HG03139 (cell line): ENCODE data around the gene GPR27.

Experiments used
- ATAC-seq: cut with Tn5 transposase; IDR thresholded peaks from one replicate; pipeline ENCODE4 v1.9.1; 2021; ENCODE audit not compliant: unreplicated experiment

GPR27 gene

DNA sequence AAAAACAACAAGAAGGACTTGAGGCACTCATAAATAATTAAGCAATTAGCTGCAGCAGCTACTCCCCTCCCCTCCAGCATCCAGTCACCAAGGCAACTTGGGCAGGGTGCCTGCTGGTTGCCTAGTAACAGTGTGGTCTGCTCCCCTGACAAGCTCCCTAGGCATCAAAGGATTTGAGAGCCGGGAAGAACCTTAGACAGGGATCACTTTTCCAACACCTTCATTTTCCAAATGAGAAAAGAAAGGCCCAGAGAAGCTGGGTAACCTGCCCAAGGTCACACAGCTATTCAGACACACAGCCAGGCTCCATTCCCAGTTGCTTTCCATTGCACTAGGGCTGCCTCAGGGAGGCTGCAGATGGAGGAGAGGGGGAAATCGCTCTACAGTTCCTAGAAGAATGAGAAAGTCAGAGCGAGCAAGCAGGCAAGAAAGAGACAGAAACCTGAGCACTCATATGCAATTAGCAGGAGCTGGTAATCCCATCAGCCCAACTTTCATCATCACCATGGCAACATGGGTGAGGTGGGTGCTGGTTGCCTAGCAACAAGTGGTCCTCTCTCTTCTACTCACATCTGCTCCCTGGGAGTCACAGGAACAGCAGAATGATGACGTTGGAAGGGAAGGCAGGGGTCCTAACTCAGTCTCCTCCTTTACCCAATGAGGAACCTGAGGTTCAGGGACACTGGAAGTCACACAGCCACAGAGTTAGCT is 24.9 kb upstream of the GPR27 start:
- no peak for ATAC-seq

DNA sequence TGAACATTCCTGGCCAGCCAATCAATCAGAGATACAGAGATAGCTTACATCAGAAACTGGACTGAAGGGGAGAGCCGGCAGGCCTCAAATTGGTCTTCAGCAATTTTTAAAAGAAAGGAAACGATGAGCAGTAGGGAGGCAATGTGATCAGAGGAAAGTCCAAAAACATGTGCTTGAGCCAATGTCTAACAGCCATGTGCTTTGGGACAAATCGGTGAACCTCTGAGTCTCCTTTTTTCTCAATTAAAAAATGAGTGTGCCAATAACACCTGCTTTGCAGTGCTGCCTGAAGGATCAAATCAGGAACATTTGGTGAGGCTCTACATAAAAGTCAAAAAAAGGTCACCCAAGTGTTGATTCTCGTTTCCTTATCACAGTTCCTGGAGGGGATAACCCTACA is 21.0 kb upstream of the GPR27 start:
- ATAC-seq, result no peak

DNA sequence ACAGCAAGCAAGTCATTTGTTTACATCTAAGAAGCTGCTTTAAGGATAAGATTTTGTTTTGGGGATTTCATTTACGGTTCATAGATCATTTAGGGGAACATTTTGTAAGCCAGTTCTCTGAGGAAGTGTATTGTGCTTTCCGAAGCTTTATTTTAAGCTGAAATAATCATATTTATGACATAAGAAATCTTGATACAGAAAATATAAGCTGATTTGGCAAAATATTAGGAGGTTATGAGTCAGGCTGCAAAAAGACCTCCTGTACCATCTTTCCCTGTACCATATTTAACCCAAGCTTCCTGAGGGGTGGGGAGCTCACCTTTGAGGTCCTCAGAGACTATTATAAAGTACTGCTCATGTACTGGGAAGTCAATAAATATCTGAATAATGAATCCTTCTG is 20.3 kb upstream of the GPR27 start:
- ATAC-seq, result no peak

DNA sequence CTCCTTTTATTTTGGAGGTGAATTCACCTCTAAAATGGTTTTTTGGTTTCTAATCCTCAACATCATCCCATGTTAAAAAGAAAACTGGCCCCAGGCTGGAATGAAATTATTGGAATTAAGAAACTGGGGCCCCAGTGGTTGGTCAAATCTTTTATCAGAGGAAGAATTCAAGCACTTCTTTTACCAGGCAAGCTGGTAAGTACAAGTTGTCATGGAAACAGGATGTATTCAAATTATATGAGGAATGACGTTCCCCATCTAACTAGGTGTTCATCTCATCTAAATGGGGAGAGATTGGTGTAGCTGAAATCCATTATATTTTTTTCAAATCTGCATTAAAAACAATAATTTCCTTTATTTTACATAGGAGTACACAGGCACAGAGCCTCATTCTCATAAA is 18.8 kb upstream of the GPR27 start:
- ATAC-seq, result no peak

DNA sequence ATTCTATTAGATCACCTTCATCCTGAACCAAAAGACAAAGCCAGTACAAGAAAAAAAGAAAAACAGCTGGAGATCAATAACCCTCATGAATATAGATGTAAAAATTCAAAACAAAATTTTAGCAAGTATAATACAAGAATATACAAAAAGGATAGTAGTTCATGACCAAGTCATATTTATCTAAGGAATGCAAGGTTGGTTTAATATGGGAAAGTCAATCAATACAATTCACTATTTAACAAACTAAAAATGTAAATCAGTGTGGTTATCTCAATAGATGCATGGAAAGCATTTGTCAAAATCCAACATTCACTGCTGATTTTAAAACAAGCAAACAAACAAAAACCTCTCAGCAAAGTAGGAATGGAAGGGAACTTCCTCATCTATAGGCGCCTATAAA is 11.0 kb upstream of the GPR27 start:
- ATAC-seq, result no peak

DNA sequence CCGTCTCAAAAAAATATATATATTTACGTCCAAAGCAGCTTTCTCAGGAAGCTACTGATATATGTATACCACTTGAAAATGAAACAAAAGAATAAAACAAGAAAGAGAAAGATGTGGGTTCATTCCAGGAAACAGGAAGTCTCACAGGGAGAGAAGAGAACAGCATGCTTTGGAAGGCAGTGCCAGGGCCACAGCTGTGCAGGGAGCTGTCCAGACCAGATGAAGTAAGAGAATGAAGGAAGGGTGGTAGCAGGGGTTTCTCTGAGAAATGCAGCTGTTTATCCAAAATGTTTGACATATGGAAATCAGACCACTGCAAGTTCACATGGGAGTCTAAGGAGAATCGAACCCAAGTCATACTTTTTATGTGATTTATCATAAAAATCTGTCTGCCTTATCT is 8.9 kb upstream of the GPR27 start:
- no peak for ATAC-seq

DNA sequence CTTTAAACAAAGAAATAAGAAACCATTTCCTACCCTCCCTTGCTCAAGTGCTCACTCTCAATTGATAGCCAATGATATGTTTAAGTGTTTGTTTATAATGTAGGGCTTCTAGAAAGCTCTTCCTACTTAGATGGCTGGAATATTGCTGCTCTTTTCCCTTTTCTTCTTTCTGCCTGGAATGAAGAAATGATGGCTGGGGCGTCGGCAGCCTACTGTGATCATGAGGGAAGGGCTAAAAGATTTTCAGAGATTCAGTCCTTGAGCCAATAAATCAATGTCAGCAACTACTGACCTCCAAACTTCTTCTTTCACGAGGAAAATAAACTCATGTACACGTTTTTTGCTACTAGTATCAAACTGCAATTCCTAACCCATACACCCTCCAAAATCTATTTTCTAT is 2.1 kb upstream of the GPR27 start:
- ATAC-seq, result no peak

DNA sequence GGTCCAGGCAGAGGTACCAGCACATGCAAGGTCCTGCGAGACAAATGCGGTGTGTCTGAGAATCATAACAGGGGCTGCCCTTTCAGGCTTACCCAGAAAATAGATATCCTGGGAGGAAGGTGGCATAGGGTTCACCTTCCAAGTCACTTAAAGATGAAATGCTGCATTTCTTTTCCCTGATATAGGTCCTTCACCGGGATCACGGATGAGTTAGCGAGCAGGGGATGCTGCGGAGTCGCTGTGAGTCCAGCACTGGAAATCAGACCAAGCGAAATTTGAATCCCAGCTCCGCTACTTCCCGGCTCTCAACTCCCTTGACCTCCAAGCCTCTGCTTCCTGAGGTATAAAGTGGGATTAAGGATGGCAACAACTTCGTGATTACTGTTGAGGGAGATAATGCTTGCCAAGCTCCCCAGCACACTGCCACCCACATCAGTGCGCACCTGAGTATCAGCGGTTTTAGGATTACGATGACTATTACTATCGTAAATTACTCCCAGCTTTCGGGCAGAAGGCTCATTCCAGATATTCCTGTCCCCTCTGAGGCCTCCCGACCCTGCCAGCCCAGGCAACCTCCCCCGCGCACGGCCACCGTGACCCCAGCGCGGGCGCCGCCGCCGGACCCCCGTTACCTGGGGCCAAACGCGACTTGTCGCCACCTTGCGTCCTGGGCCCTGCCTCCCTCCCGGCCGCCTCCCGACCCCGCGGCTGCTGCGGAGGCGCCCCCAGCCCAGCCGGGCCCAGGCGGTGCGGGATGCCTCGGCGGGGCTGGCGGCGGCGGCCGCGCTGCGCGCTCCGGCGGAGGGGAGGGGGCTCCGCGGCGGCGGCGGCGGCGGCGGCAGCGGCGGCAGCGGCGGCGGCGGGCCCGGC is 589 bp upstream of the GPR27 start:
- no peak for ATAC-seq

DNA sequence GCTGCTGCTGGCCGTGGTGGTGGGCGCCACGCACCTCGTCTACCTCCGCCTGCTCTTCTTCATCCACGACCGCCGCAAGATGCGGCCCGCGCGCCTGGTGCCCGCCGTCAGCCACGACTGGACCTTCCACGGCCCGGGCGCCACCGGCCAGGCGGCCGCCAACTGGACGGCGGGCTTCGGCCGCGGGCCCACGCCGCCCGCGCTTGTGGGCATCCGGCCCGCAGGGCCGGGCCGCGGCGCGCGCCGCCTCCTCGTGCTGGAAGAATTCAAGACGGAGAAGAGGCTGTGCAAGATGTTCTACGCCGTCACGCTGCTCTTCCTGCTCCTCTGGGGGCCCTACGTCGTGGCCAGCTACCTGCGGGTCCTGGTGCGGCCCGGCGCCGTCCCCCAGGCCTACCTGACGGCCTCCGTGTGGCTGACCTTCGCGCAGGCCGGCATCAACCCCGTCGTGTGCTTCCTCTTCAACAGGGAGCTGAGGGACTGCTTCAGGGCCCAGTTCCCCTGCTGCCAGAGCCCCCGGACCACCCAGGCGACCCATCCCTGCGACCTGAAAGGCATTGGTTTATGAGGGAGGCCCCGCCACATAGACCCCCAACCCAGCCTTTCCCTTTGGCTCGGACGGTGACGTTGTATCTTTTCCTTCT is 1.1 kb downstream of the GPR27 start:
- no peak for ATAC-seq

DNA sequence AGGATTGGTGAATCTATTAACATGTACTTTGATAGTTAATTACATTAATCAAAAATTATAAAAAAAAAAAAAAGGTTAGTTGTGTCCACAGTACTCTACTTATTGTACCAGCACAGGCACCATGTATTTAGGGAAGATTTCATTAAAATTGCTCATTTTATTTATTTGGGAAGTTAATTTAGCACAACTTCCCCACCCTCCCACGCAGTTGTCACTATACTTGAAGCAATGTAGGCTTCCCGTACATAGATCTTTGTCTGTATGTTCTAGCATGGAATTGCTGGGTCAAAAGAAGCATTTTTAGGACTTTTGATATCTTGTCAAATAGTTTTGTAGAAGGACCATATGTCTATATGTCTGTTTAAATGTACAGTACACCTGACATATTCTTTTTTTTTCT is 4.4 kb downstream of the GPR27 start:
- ATAC-seq, result no peak

DNA sequence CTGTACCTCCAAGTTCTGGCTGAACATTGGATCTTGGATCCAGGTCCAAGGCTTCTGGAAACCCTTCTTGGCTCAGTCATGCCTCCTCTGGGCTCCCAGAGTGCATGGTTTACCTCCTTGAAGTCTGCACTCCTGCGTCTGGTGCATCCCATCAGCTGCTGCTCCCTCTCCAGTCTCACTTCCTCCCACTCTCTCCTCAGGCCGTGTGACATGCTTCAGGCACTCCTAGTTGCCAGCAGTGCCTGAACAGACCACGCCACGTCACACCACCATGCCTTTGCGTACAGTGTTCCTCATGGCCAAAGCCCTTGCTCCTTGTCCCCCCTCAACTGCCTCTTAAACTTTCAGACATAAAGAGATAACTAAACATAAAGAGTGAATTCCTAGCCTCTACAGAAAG is 5.7 kb downstream of the GPR27 start:
- ATAC-seq, result no peak

DNA sequence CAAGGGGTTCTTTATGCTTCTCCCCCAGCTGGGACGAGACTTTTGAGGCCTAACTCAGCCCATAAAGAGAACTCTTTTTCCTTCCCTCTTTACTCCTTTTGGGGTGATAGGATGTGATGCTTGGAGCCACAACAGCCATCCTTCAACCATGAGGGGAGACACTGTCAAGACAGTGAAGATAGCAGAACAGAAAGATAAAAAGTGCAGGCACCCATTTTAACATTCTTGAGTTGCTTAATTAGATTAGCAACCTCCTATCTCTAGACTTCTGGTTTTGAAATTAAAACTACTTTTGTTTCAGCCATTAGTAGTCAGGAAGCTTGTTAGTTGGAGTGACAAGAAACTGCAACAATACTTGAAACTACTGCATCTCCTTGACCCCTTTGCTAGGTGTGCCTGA is 6.5 kb downstream of the GPR27 start:
- ATAC-seq, result no peak

DNA sequence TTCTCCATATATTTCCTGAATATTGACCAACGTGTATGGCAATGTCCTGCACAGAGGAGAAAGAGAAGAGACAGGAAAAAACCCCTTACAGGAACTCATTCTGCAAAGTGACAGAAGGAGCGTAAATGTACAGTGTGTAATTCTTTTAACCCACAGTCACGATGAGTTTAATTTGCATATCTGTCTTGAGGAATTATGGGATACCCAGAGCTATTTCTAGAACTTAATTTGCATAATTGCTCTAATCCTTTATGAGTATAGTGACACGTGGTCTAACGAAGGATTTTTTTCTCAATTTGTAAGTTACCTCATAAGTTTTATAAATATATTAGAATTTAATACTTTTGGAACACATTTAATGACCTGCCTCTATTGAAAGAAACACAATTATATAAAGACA is 9.8 kb downstream of the GPR27 start:
- ATAC-seq, result no peak

DNA sequence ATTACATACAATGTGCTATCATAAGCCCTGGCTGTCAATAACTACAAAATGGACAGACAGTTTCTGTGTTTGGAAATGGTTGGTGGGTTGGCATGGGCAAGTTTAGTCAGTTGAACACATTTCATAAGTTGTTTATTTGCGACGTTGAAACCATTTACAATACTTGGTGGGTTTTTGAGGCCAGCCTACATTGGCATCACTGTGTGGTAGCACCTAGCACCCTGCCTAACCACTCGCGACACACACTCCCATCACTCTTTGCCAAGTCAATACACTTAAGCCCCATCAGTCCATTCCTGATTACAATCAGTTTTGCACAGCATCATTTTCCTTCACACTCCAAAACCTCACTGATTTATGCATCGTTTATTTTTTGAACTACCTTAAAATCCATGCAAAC is 17.5 kb downstream of the GPR27 start:
- ATAC-seq, result no peak

DNA sequence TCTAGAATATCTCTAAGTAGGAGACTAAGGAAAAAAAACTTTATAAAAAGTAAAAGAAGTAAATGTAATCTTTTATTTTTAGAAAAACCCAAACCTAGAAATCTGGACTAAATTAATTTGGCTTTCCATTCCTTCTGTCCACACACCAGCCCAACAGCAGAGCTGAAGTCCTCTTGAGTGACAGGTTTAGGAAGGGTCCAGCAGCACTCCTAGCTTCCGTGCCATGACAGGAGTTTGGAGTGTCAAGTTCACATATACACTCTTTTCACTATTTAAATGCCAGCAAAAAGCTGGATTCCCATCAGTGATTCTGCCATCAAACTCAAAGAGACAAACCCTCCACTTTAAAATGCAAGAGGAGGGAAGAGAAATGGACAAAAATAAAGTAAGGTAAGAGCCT is 18.2 kb downstream of the GPR27 start:
- no peak for ATAC-seq

DNA sequence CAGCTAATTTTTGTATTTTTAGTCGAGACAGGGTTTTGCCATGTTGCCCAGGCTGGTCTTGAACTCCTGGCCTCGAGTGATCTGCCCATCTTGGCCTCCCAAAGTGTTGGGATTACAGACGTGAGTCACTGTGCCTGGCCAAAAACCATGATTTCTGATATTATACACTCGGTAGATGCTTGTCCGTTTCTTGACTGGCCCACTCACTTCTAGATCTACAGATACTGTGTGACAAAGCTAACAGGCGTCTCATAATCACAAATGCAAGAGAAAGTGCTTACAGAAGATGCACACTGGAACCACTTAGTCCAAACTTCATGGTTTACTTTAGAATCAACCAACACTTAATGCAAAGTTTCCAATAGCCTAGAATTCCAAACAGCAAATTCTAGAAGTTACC is 22.9 kb downstream of the GPR27 start:
- no peak for ATAC-seq

DNA sequence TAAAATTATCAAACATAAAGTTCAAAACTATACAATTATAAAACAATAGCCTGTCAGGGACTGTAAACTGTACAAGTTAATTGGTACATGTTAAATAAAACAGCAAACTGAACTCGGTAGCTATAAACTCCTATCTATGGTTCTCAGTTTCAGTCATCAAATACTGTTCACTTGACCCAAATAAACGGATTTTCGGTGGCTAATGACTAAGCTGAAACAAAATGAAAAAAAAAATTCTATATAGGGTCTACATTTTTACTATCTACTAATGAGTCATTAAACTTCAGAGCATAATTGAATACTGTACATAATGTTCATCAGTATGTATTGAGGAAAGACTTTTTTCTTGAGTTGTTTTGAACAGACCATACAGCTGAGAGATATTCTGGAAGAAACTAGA is 24.7 kb downstream of the GPR27 start:
- no peak for ATAC-seq

DNA sequence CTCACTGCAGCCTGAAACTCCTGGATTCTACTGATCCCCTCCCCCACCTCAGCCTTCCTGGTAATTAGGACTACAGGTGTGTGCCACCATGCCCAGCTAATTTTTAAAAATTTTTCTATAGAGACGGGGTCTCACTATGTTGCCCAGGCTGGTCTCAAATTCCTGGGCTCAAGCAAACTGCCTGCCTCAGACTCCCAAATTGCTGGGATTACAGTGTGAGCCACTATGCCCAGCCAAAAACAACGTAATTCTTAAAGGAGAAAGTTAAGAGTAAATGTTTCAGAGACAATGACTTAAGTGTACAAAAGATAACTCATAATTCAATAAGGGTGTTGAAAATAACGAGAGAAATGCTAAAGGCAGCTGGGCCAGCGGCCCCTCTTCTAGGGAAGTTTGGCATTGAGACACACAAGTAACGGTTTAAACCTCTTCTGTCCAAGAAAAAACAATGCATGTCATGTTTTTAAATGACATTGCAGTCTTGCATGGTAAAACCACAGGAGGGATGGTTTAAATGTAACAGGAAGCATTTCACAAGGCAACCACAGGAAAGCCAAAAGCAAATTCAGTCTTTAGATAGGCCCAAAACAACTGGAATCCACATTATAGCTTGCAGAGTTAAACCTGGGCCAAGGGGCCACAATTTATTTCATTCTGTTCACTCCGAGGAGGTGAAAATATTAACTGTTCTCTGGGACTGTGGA is 26.2 kb downstream of the GPR27 start:
- ATAC-seq, result no peak

DNA sequence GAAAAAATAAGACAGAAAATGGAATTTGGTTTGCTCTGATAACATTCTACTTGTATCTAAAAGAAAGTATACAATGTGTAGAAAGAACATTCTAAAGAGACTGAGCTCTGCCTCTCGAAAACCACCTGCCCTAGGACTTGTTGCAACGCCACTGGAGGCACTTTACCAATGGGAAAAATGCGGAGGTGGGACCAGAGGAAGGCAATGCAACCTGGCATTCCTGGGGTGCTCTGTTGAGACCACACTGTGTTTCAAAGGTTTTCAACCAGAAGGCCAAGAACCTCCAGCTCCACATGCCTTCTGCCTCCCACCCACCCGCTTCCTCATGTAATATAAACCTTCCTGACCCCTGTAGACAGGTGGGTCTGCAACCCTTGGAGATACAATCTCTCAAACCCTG is 26.8 kb downstream of the GPR27 start:
- no peak for ATAC-seq

DNA sequence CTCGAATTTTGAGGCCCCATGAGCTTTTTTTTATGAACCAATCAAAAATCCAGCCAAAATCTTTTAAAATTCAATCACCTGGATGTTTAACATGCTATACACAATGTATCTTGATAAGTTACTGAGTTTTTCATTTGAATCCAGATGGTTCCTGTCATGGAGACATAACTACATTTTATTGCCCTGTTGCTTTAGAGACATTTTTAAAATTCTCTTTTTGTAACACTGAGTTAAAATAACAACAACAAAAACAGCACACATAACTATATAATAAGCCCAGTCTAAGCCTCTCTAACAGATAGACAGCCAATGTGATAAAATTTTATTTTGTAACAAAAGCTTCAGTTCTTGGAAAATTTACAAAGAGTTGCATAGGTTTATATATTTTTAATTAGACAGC is 29.5 kb downstream of the GPR27 start:
- ATAC-seq, result no peak

DNA sequence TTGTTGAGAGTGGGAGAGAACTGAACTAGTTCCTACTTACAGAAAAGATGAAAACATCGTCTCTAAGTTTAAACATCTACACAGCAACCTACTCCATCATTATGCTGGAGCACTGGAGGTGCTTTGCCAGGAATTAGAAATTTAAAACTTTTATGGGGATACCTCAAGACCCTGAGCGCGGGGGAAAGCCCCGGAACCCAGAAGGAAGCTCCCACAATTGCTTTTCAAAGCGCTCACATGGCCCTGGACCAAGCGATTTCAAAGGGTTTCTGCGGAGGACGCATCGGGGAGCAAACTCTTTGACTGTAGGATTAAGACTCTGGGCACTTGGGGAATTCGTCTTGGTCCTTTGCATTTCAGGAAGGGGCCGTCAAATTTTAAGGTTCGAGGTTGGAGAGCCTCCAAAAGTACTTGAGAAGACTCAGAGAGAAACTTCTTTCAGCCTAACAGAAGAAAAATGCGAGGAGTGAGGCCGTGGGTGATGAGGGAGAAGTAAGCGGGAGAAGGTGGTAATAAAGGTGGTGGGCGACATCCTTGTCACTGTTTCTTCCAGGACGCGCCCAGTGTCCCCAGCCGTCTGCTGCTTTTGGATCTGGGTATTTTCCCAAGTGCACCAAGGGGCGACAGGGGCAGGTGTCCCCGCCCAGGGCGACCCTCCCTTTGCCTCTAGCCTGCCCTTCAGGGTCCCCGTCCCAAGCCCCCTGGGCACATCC is 30.7 kb downstream of the GPR27 start:
- ATAC-seq, result no peak
